Measurements from ENCODE around the gene CHFR.

DNA sequence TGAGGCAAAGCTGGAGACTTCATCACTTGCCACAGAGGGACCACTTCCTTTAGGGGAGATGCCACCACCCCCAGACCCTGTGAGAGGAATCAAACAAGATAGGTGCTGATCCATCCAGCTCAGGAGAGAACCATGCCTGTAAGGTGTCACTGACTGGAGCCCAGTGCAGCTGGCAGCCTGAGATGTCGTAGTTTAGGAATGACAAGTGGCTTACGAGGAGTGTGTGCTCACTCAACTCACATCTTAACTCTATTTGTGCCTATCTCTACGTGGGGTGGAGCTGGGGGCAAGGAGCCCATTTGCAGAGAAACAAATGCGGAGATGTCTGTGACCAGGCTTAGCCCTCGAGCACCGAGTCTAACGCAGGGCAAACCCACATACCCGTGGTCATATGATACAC lies 25.8 kb downstream of the CHFR start:
- TF ChIP-seq POLR2A (IDR thresholded peaks at IDR 0.05; ENCODE audit: low read depth, low read length) (no peak), POU2F2 (IDR thresholded peaks at IDR 0.05; ENCODE audit: low read depth, low read length) (no peak), SPI1 (IDR thresholded peaks at IDR 0.05; ENCODE audit: low read depth, low read length) (no peak), POLR2AphosphoS5 (IDR thresholded peaks at IDR 0.05; ENCODE audit: low read depth, low read length) (no peak)

All from GM12891 (cell line).